ENCODE measurements around the gene EBI3.

DNA sequence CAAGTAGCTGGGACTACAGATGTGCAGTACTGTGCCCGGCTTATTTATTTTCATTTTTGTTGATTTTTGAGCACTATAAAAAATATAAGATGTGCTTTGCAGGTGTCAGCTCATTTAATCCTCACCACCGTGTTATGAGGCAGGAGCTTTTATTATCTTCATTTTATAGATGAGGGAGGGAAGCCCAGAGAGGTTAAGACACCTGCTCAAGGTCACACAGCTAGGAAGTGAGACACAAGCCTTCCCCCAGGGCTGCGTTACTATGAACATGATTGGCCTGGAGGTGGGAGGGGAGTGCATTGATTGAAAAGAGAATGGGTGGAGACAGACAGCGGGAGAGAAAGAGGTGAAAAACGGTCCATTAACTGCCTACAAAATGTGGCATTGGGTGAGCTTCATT lies 39.7 kb upstream of the EBI3 start:
- TF ChIP-seq, protein P1, sequence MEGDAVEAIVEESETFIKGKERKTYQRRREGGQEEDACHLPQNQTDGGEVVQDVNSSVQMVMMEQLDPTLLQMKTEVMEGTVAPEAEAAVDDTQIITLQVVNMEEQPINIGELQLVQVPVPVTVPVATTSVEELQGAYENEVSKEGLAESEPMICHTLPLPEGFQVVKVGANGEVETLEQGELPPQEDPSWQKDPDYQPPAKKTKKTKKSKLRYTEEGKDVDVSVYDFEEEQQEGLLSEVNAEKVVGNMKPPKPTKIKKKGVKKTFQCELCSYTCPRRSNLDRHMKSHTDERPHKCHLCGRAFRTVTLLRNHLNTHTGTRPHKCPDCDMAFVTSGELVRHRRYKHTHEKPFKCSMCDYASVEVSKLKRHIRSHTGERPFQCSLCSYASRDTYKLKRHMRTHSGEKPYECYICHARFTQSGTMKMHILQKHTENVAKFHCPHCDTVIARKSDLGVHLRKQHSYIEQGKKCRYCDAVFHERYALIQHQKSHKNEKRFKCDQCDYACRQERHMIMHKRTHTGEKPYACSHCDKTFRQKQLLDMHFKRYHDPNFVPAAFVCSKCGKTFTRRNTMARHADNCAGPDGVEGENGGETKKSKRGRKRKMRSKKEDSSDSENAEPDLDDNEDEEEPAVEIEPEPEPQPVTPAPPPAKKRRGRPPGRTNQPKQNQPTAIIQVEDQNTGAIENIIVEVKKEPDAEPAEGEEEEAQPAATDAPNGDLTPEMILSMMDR (IDR thresholded peaks at IDR 0.05) = no peak
- no peak for TF ChIP-seq POLR2A (IDR thresholded peaks at IDR 0.05)
